Stimulated activated CD8-positive, alpha-beta memory T cell treated with anti-CD3 and anti-CD28 coated beads, Interleukin-15, amount 100 ng/mL, for 4 hours (primary cell): Measurements from ENCODE around the gene PGPEP1.
A peak's percentile ranks its signal among the peaks of the same experiment; 100 is the strongest.

Experiments
- DNase-seq, 2 donors: peaks; one replicate each; pipeline ENCODE4 v3.0.0-alpha.2; 2020; ENCODE audit warnings: low read depth in 2 of 2

PGPEP1 gene

DNA sequence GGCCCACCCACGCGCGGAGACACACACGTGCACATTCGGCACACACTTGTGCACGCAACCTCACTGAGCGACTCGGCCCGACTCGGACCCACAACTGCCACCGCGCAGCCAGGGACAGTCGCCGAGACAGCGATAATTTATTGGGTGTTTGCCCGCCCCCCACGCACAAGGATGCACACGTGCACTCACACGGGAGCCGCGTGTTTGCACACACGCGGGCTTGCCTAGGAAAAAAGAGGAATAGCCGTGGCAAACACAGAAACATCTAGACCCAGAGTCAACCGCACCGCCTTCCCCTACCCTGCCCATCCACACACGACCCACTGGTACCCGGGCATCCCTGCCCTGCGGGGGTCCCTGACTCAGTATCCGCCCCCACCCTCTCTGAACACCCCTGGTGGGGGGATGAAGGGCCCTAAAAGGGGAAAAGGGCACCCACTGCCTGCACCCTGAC, 77.7 kb downstream of the PGPEP1 start:
- DNase-seq: no peak

DNA sequence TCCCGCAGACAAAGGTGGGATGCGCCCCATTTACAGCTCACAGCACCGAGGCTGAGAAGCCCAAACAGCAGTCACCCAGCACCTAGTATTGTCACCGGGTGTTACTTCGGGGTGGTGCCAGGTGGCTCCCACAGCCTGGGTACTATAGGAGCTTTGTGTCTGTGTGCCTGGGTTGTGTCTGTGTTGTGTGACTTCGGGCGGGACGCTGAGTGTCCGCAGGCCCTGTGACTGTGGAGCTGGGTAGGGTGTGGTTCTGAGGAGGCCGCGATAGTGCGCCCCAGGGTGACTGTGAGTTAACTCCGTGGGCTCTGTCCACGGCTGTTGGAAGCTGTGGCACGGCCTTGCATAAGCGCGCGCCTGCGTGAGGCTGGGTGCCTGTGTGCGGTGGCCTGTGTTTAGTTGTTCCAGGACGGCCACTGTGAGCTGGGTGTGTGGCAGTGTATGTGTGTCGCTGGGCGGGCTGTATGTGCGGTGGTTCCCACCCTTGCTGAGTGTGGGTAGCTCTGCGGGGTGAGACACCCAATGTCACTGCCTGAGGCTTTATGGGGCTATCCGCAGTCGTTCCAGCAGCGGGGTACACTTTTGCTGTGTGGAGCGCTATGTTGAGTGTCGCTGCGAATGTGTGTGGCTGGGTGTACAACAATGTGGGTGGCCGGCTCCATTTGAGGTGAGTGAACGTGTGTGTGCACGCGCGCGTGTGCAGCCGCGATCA, 78.2 kb downstream of the PGPEP1 start:
- no peak for DNase-seq

DNA sequence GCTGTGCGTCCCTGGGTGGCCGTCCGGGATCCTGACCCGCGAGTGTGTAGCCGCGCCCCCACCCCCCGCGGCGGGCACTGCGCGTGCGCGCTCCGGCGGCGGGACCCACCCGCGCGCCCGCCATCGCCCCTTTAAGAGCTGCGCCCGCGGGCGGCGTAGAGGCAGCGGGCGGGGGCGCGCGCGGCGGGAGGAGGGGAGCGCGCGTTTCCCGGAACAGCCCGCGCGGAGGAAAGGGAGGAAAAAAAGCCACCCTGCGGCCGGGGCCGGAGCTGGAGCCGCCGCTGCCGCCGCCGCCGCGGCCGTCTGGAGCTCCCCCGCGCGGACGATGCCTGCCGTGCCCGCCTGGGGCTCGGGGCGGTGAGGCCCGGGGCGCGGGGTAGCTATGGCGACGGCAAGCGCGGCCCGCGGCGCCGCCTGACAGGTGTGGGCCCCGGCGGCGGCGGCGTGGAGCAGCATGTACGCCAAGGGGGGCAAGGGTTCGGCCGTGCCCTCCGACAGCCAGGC, 78.8 kb downstream of the PGPEP1 start, which contains the start of gene SSBP4:
TSS of gene SSBP4 (plus strand) at position 204 of the 504 bp plus-strand sequence. CDS start at position 455, 251 bp downstream.
- peak in 1 of 2 donors; percentile 47 for DNase-seq
